Ureter (tissue), 1 donor: ENCODE data around the gene RBM19. TPM values are rescaled to one million over a fixed set of nuclear protein-coding genes. Genes with fewer than 3 reads are reported as not detected.

ENCODE experiments used
- DNase-seq: peaks from one replicate; pipeline ENCODE4 v3.0.0-alpha.2; 2020; ENCODE audit warnings: low spot score
- total RNA-seq: library from RNA; stranded (reverse); gene quantifications from one replicate; pipeline ENCODE4 v1.2.4, GENCODE V29; 2023
- donor health status: DM: yes; HTN: yes; CAD: no.

Gene RBM19
- total RNA-seq, 1 donor from 2014 or later, result 60.0 TPM

- DNase-seq, result no peak
These were observed 108.8 kb downstream of the RBM19 start for GRCh38 chr12:113857371-113857770.

GRCh38 chr12:113855998-113856397 lies 110.1 kb downstream of the RBM19 start:
- DNase-seq, result no peak

- DNase-seq, result no peak
These were observed 111.6 kb downstream of the RBM19 start for GRCh38 chr12:113854385-113855142.

GRCh38 chr12:113853491-113853890 lies 112.6 kb downstream of the RBM19 start:
- no peak for DNase-seq

- no peak for DNase-seq
These were observed 113.2 kb downstream of the RBM19 start for GRCh38 chr12:113852695-113853490.

- DNase-seq, result no peak
These were observed 113.9 kb downstream of the RBM19 start for GRCh38 chr12:113852264-113852663.

GRCh38 chr12:113850309-113851056 lies 115.6 kb downstream of the RBM19 start:
- DNase-seq, result peak; percentile 47

- no peak for DNase-seq
These were observed 118.3 kb downstream of the RBM19 start for GRCh38 chr12:113847856-113848255.

GRCh38 chr12:113846883-113847755 lies 119.0 kb downstream of the RBM19 start:
- no peak for DNase-seq

- no peak for DNase-seq
These were observed 120.0 kb downstream of the RBM19 start for GRCh38 chr12:113845900-113846674.

- DNase-seq, result no peak
These were observed 121.5 kb downstream of the RBM19 start for GRCh38 chr12:113844495-113845210.

GRCh38 chr12:113842699-113843098 lies 123.4 kb downstream of the RBM19 start:
- DNase-seq, result no peak

- DNase-seq, result no peak
These were observed 124.3 kb downstream of the RBM19 start for GRCh38 chr12:113841786-113842185.

GRCh38 chr12:113840401-113841042 lies 125.6 kb downstream of the RBM19 start:
- DNase-seq, result no peak

- no peak for DNase-seq
These were observed 127.2 kb downstream of the RBM19 start for GRCh38 chr12:113838896-113839295.

GRCh38 chr12:113837528-113838296 lies 128.4 kb downstream of the RBM19 start:
- DNase-seq, result no peak

- DNase-seq, result no peak
These were observed 129.0 kb downstream of the RBM19 start for GRCh38 chr12:113837084-113837483.

- no peak for DNase-seq
These were observed 130.2 kb downstream of the RBM19 start for GRCh38 chr12:113835896-113836295.

- no peak for DNase-seq
These were observed 130.7 kb downstream of the RBM19 start for GRCh38 chr12:113835433-113835832.
